ENCODE data around the gene TUBB2B. TPM values are rescaled to one million over a fixed set of nuclear protein-coding genes. Genes with fewer than 3 reads are reported as not detected.

The TUBB2B gene
- total and polyA plus RNA-seq, 9 of the 15 experiments (the other 6 are each of a cell fraction or from before 2014, with no cell fraction given): 0.11 to 9.7 (median 4.6) TPM

DNA sequence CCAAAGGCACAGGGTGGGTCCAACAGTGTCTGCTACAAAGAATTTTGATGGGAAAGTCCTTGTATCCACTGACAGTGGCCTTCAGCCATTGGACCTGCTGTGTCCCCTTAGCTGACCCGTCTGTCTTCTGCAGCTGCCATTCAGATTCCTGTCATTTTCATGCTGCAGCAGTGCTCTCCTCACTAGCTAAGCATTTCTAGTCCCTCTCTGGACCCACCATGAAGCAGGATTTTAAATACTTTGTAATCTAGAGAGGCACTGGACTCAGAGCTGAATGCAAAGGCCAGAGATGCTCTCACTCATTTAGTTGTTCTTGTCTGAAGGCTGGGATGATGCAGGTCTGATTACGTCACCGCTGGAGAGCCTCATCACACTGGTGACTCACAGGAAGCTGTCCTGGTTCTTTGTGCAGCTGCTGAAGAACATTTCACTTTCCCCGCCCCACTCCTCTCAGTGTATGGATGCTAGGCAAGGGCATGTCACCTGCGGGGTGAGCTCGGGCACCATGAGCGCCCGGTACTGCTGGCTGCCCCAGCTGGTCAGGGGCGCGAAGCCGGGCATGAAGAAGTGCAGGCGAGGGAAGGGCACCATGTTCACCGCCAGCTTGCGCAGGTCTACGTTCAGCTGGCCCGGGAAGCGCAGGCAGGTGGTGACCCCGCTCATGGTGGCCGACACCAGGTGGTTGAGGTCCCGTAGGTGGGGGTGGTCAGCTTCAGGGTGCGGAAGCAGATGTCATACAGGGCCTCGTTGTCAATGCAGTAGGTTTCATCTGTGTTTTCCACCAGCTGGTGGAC lies 50.7 kb downstream of the TUBB2B start (continued):
- TF ChIP-seq, protein P1, sequence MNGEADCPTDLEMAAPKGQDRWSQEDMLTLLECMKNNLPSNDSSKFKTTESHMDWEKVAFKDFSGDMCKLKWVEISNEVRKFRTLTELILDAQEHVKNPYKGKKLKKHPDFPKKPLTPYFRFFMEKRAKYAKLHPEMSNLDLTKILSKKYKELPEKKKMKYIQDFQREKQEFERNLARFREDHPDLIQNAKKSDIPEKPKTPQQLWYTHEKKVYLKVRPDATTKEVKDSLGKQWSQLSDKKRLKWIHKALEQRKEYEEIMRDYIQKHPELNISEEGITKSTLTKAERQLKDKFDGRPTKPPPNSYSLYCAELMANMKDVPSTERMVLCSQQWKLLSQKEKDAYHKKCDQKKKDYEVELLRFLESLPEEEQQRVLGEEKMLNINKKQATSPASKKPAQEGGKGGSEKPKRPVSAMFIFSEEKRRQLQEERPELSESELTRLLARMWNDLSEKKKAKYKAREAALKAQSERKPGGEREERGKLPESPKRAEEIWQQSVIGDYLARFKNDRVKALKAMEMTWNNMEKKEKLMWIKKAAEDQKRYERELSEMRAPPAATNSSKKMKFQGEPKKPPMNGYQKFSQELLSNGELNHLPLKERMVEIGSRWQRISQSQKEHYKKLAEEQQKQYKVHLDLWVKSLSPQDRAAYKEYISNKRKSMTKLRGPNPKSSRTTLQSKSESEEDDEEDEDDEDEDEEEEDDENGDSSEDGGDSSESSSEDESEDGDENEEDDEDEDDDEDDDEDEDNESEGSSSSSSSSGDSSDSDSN (IDR thresholded peaks at IDR 0.05; ENCODE audit: borderline replicate concordance in 1 of 2, low read depth in 2 of 2, low read length in 2 of 2): no peak
- peak; percentile 88 for TF ChIP-seq ETV1 (tag; conservative IDR thresholded peaks at IDR 0.05; ENCODE audit: low read depth)
- TF ChIP-seq TAF7 (tag; IDR thresholded peaks at IDR 0.05): no peak
- no peak for TF ChIP-seq HNRNPUL1 (IDR thresholded peaks at IDR 0.05; ENCODE audit: low read length)
- no peak for TF ChIP-seq ZNF134 (CRISPR knock-in tag; conservative IDR thresholded peaks at IDR 0.05)
- TF ChIP-seq CEBPB (tag; IDR thresholded peaks at IDR 0.05): peak; percentile 88
- no peak for TF ChIP-seq U2AF2 (optimal IDR thresholded peaks at IDR 0.05; ENCODE audit: low read depth, low read length)
- peak; percentile 93 for TF ChIP-seq GABPB1 (CRISPR knock-in tag; IDR thresholded peaks at IDR 0.05)
- TF ChIP-seq, protein P2, sequence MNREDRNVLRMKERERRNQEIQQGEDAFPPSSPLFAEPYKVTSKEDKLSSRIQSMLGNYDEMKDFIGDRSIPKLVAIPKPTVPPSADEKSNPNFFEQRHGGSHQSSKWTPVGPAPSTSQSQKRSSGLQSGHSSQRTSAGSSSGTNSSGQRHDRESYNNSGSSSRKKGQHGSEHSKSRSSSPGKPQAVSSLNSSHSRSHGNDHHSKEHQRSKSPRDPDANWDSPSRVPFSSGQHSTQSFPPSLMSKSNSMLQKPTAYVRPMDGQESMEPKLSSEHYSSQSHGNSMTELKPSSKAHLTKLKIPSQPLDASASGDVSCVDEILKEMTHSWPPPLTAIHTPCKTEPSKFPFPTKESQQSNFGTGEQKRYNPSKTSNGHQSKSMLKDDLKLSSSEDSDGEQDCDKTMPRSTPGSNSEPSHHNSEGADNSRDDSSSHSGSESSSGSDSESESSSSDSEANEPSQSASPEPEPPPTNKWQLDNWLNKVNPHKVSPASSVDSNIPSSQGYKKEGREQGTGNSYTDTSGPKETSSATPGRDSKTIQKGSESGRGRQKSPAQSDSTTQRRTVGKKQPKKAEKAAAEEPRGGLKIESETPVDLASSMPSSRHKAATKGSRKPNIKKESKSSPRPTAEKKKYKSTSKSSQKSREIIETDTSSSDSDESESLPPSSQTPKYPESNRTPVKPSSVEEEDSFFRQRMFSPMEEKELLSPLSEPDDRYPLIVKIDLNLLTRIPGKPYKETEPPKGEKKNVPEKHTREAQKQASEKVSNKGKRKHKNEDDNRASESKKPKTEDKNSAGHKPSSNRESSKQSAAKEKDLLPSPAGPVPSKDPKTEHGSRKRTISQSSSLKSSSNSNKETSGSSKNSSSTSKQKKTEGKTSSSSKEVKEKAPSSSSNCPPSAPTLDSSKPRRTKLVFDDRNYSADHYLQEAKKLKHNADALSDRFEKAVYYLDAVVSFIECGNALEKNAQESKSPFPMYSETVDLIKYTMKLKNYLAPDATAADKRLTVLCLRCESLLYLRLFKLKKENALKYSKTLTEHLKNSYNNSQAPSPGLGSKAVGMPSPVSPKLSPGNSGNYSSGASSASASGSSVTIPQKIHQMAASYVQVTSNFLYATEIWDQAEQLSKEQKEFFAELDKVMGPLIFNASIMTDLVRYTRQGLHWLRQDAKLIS (CRISPR knock-in tag; IDR thresholded peaks at IDR 0.05): no peak
- peak; percentile 92 for TF ChIP-seq MTA3 (IDR thresholded peaks at IDR 0.05; ENCODE audit: borderline replicate concordance)
- TF ChIP-seq NFXL1 (CRISPR knock-in tag; IDR thresholded peaks at IDR 0.05): no peak
- peak; percentile 44; the same call in 1 of the 2 replicates for TF ChIP-seq NBN (IDR thresholded peaks at IDR 0.05; ENCODE audit: low read depth)
- 0 out of 2 replicates have a peak, but pooled peaks have one; percentile 16 for TF ChIP-seq RBFOX2 (IDR thresholded peaks at IDR 0.05; ENCODE audit: low read depth, low read length)
- peak; percentile 94 for TF ChIP-seq CTBP1 (IDR thresholded peaks at IDR 0.05; ENCODE audit: borderline replicate concordance)
- TF ChIP-seq, protein P3, sequence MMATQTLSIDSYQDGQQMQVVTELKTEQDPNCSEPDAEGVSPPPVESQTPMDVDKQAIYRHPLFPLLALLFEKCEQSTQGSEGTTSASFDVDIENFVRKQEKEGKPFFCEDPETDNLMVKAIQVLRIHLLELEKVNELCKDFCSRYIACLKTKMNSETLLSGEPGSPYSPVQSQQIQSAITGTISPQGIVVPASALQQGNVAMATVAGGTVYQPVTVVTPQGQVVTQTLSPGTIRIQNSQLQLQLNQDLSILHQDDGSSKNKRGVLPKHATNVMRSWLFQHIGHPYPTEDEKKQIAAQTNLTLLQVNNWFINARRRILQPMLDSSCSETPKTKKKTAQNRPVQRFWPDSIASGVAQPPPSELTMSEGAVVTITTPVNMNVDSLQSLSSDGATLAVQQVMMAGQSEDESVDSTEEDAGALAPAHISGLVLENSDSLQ (IDR thresholded peaks at IDR 0.05): peak; percentile 33; the same call in 1 of the 2 replicates
- TF ChIP-seq, protein P4, sequence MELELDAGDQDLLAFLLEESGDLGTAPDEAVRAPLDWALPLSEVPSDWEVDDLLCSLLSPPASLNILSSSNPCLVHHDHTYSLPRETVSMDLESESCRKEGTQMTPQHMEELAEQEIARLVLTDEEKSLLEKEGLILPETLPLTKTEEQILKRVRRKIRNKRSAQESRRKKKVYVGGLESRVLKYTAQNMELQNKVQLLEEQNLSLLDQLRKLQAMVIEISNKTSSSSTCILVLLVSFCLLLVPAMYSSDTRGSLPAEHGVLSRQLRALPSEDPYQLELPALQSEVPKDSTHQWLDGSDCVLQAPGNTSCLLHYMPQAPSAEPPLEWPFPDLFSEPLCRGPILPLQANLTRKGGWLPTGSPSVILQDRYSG (tag; conservative IDR thresholded peaks at IDR 0.05; ENCODE audit: low read depth): no peak
- no peak for TF ChIP-seq HMG20B (CRISPR knock-in tag; IDR thresholded peaks at IDR 0.05)
- no peak for TF ChIP-seq PTRF (tag; IDR thresholded peaks at IDR 0.05)
- peak; percentile 79 for TF ChIP-seq CEBPG (CRISPR knock-in tag; IDR thresholded peaks at IDR 0.05)
- peak; percentile 82 to 93 for TF ChIP-seq CEBPG (tag; conservative IDR thresholded peaks at IDR 0.05 in 1 of 2, IDR thresholded peaks at IDR 0.05 in 1 of 2)
- TF ChIP-seq L3MBTL2 (IDR thresholded peaks at IDR 0.05): no peak
